ENCODE measurements around the gene TBC1D13.

- TF ChIP-seq PHF21A (IDR thresholded peaks at IDR 0.05; ENCODE audit: borderline replicate concordance, low read depth) (no peak), CBX2 (IDR thresholded peaks at IDR 0.05; ENCODE audit: insufficient read depth, low read length, poor library complexity, severe bottlenecking) (no peak), MBD1 (CRISPR knock-in tag; IDR thresholded peaks at IDR 0.05) (no peak), L3MBTL2 (IDR thresholded peaks at IDR 0.05) (no peak), POLR3A (IDR thresholded peaks at IDR 0.05; ENCODE audit: borderline replicate concordance, extremely low read depth, insufficient read depth, insufficient read length) (no peak), PTTG1 (tag; IDR thresholded peaks at IDR 0.05; ENCODE audit: low read depth) (no peak), CEBPB (tag; IDR thresholded peaks at IDR 0.05) (no peak)
Measured at GRCh38 chr9:128765499-128765898, 21.6 kb upstream of the TBC1D13 start.
